Heart right ventricle (tissue), 16 donors: Measurements from ENCODE around the gene LRP1. TPM values are rescaled to one million over a fixed set of nuclear protein-coding genes. Genes with fewer than 3 reads are reported as not detected.

Experiments used
- ATAC-seq, 8 donors: fragments of 200-7000 bp; cut with Tn5 transposase; one replicate each; pipeline ENCODE4 v1.9.1; 2020; ENCODE audit warnings: mild to moderate bottlenecking in 8 of 8, moderate library complexity in 8 of 8, moderate number of reproducible peaks in 1 of 8
- DNase-seq, 2 donors: peaks; one replicate each; pipeline ENCODE4 v3.0.0-alpha.2; 2020
- H3K27ac ChIP-seq, 10 donors: fragments of 200-600 bp; sonication (generic) in 2 of 10; one replicate each; pipeline versions ENCODE4 v1.5.0 to v1.8.0; 2020 to 2022; ENCODE audit warnings: mild to moderate bottlenecking in 3 of 10
- H3K27me3 ChIP-seq, 7 donors: fragments of 200-600 bp; one replicate each; pipeline ENCODE4 v1.8.0; 2021 to 2022; ENCODE audit warnings: mild to moderate bottlenecking in 2 of 7
- H3K36me3 ChIP-seq, 9 donors: fragments of 200-600 bp; sonication (generic) in 1 of 9; one replicate each; pipeline versions ENCODE4 v1.5.0 to v1.8.0; 2020 to 2022; ENCODE audit warnings: mild to moderate bottlenecking in 2 of 9
- H3K4me1 ChIP-seq, 9 donors: fragments of 200-600 bp; sonication (generic) in 1 of 9; one replicate each; pipeline versions ENCODE4 v1.5.0 to v1.8.0; 2020 to 2022; ENCODE audit warnings: mild to moderate bottlenecking in 4 of 9
- H3K4me3 ChIP-seq, 10 donors: fragments of 200-600 bp; sonication (generic) in 2 of 10; one replicate each; pipeline versions ENCODE4 v1.5.0 to v1.8.0; 2020 to 2022; ENCODE audit warnings: mild to moderate bottlenecking in 7 of 10, moderate library complexity in 2 of 10
- H3K9me3 ChIP-seq, 11 donors: fragments of 200-600 bp in 10 of 11; sonication (generic) in 2 of 11; one replicate each; pipeline versions ENCODE4 v1.5.0 to v1.8.0; 2013 to 2022; ENCODE audit warnings: mild to moderate bottlenecking in 2 of 11, control low read depth in 1 of 11, moderate library complexity in 1 of 11
- CTCF ChIP-seq, 9 donors: fragments of 200-600 bp; sonication (generic) in 2 of 9; IDR thresholded peaks; one replicate each; pipeline versions ENCODE4 v1.5.0 to v1.8.0; 2021 to 2022; ENCODE audit warnings: antibody characterized with exemption in 9 of 9, mild to moderate bottlenecking in 5 of 9, moderate library complexity in 1 of 9
- WGBS, 2 donors: extraction: QIAGEN DNeasy Blood & Tissue Kit; methylation state at CpG; one replicate each; pipeline ENCODE4 v1.1.7; 2013; ENCODE audit warnings: inconsistent platforms in 1 of 2; 5-methylcytosine and 5-hydroxymethylcytosine counted together
- intact Hi-C, 10 donors: fragments of 100-400 bp; cut with DNase I; formaldehyde crosslinking; loops; one replicate each; pipeline versions ENCODE4 v1.11.1 to v1.14.2; 2022
- polyA plus RNA-seq, 2 donors: library from polyadenylated mRNA; stranded (reverse); fragments of 200-250 nt; gene quantifications; one replicate each; pipeline ENCODE4 v1.2.3, GENCODE V29; 2013
- total RNA-seq, 10 donors: library from RNA; stranded (reverse); fragmentation: NEBNext Ultra II Directional in 3 of 10; extraction: Animal tissue kit (Norgen Biotek cat#: 25700) in 3 of 10; gene quantifications; one replicate each; pipeline versions ENCODE4 v1.2.1 to v1.2.4, GENCODE V29; 2021 to 2023
- donor health status: Arrhythmogenic right ventricular cardiomyopathy.
- donor health status: ischemic (EF 13 %, LVEDD 7.1; RV severe dilation, severe dysfunction).
- donor health status: healthy with polysubstance abuse.
- donor health status: DM: no; HTN: yes; CAD: no.
- donor health status: DM: no; HTN: no; CAD: no.
- donor health status: ischemic (EF 25% LVEDD 6.9; RV normal size, moderate dysfunction).
- donor health status: ischemic (EF 25% LVEDD 5.7; RV mildly dilated, moderate dysfunction).
- donor health status: healthy.
- donor health status: DM: yes; HTN: yes; CAD: no.
- donor health status: Ischemic cardiomyopathy.
- donor health status: ischemic (EF 35%, LVEDD 5.7; RV mildly dilated, moderate dysfunction).
- donor health status: nonischemic (EF 11% LVEDD 7.7; RV severe dilation, severe dysfunction).
- donor health status: DM: yes; HTN: yes; CAD: no.
- donor health status: PGD.
- donor health status: ischemic (EF 29% LVEDD 5.4; RV normal size, mild dysfunction).
- donor health status: nonischemic (EF 23%, LVEDD 6.1; RV moderate dilation, normal function).

Gene LRP1
- total and polyA plus RNA-seq, 12 donors = 46.3 to 259 (median 69.3) TPM

- Histone ChIP-seq H3K4me3 (peak overlapping the region; percentile 60 to 99 (median 84)), H3K27me3 (peaks cover 0 to 20% (median 0%) of the 10 kb centered on the region in 7 donors), H3K4me1 (peaks cover 15 to 72% (median 52%) of the 10 kb centered on the region in 9 donors), H3K36me3 (no peaks in the 10 kb centered on the region), H3K9me3 (no peaks in the 10 kb centered on the region), H3K27ac (peak overlapping the region; percentile 71 to 100 (median 98))
- no peak for TF ChIP-seq CTCF (IDR thresholded peaks at IDR 0.05)
- DNase-seq (no peak), ATAC-seq (no peak)
- WGBS, 2 donors = 12 to 21% methylated on average over 12 of the region's 12 CpGs
- intact Hi-C loops = loop anchor here in 2 of 10 donors (5.0 kb wide), 2 partner anchors 43 to 113 kb away; no protein-coding TSS in a partner anchor
These were observed 1.1 kb downstream of the LRP1 start for GRCh38 chr12:57129321-57129842.

- peaks cover 15 to 77% (median 58%) of the 10 kb centered on the region in 9 donors for H3K4me1 ChIP-seq
- TF ChIP-seq CTCF (IDR thresholded peaks at IDR 0.05) = no peak
- peak overlapping the region in 9 of 10 donors; percentile 65 to 99 (median 84) for H3K4me3 ChIP-seq
- H3K27ac ChIP-seq = peak overlapping the region; percentile 71 to 100 (median 98)
- peak in 1 of 8 donors; percentile 28 for ATAC-seq
- no peaks in the 10 kb centered on the region for H3K9me3 ChIP-seq
- intact Hi-C loops = loop anchor here in 2 of 10 donors (5.0 kb wide), 2 partner anchors 42 to 112 kb away; no protein-coding TSS in a partner anchor
- H3K36me3 ChIP-seq = no peaks in the 10 kb centered on the region
- peaks cover 0 to 20% (median 0%) of the 10 kb centered on the region in 7 donors for H3K27me3 ChIP-seq
- DNase-seq = no peak
These were observed 1.6 kb downstream of the LRP1 start for GRCh38 chr12:57129889-57130288.

- 65 to 68% methylated on average over 2 of the region's 2 CpGs for WGBS, 2 donors
- TF ChIP-seq CTCF (IDR thresholded peaks at IDR 0.05) = no peak
- Histone ChIP-seq H3K27me3 (peaks cover 0 to 20% (median 0%) of the 10 kb centered on the region in 7 donors), H3K9me3 (no peaks in the 10 kb centered on the region), H3K4me3 (peak overlapping the region in 9 of 10 donors; percentile 18 to 99 (median 84)), H3K4me1 (peaks cover 20 to 88% (median 68%) of the 10 kb centered on the region in 9 donors), H3K36me3 (peaks cover 0 to 6% (median 0%) of the 10 kb centered on the region in 9 donors), H3K27ac (peak overlapping the region in 9 of 10 donors; percentile 39 to 100 (median 99))
- ATAC-seq = no peak
- DNase-seq = no peak
- intact Hi-C loops = no loop called here
These were observed 2.7 kb downstream of the LRP1 start for GRCh38 chr12:57130941-57131340.

- H3K9me3 ChIP-seq = no peaks in the 10 kb centered on the region
- peaks cover 0 to 20% (median 0%) of the 10 kb centered on the region in 7 donors for H3K27me3 ChIP-seq
- H3K4me3 ChIP-seq = peak overlapping the region in 9 of 10 donors; percentile 3 to 99 (median 83)
- intact Hi-C loops = no loop called here
- H3K4me1 ChIP-seq = peaks cover 20 to 92% (median 74%) of the 10 kb centered on the region in 9 donors
- ATAC-seq (no peak), DNase-seq (no peak)
- 39 to 49% methylated on average over 9 of the region's 9 CpGs for WGBS, 2 donors
- no peak for TF ChIP-seq CTCF (IDR thresholded peaks at IDR 0.05)
- peaks cover 0 to 6% (median 0%) of the 10 kb centered on the region in 9 donors for H3K36me3 ChIP-seq
- peak overlapping the region; percentile 27 to 100 (median 98) for H3K27ac ChIP-seq
These were observed 3.8 kb downstream of the LRP1 start for GRCh38 chr12:57131896-57132744.
